Keratinocyte (primary cell): ENCODE results near the gene POU2F2. TPM values are rescaled to one million over a fixed set of nuclear protein-coding genes. Genes with fewer than 3 reads are reported as not detected.
A peak's percentile ranks its signal among the peaks of the same experiment; 100 is the strongest.

Source experiments
- DNase-seq: peaks from one replicate; pipeline ENCODE4 v3.0.0-alpha.2; 2011; ENCODE audit warnings: low read depth, missing footprints, low spot score
- FAIRE-seq: peaks from 2 replicates; lab custom pipeline; 2011; peaks lifted over from hg19 to GRCh38; lab: Jason Lieb, UNC
- H2AFZ ChIP-seq: 2 replicates; pipeline ENCODE4 v1.6.0; 2012; ENCODE audit warnings: low read length, control low read depth, inconsistent platforms; ENCODE audit not compliant: control insufficient read depth
- H3K27ac ChIP-seq: 2 replicates; pipeline ENCODE4 v1.5.1; 2011; ENCODE audit warnings: low read length; ENCODE audit not compliant: control insufficient read depth, insufficient read depth
- H3K27me3 ChIP-seq: 3 replicates; pipeline ENCODE4 v1.6.0; 2011; ENCODE audit warnings: low read length; ENCODE audit not compliant: control insufficient read depth, insufficient read depth; ENCODE audit errors: extremely low read depth
- H3K36me3 ChIP-seq, 2 experiments: 2 replicates in 1 of 2; 3 replicates in 1 of 2; pipeline ENCODE4 v1.5.1; 2011; ENCODE audit warnings: low read length in 2 of 2, mild to moderate bottlenecking in 1 of 2; ENCODE audit not compliant: control insufficient read depth in 2 of 2, insufficient read depth in 2 of 2; ENCODE audit errors: extremely low read depth in 1 of 2
- H3K4me1 ChIP-seq: 3 replicates; pipeline ENCODE4 v1.5.1; 2011; ENCODE audit warnings: low read length; ENCODE audit not compliant: control insufficient read depth, insufficient read depth; ENCODE audit errors: extremely low read depth
- H3K4me2 ChIP-seq: 3 replicates; pipeline ENCODE4 v1.6.0; 2011; ENCODE audit warnings: low read depth, low read length; ENCODE audit not compliant: control insufficient read depth, insufficient read depth; ENCODE audit errors: extremely low read depth
- H3K4me3 ChIP-seq, 3 experiments: fragments of 200-600 bp in 1 of 3; sonication (generic) in 1 of 3; 2 replicates in 2 of 3; 3 replicates in 1 of 3; pipeline ENCODE4 v1.5.1; 2011 to 2016; ENCODE audit warnings: low read length in 3 of 3, mild to moderate bottlenecking in 3 of 3, control low read depth in 2 of 3, inconsistent platforms in 1 of 3, low read depth in 1 of 3, mixed read lengths in 1 of 3, mixed run types in 1 of 3, moderate library complexity in 1 of 3; ENCODE audit not compliant: control insufficient read depth in 2 of 3, insufficient read depth in 2 of 3; ENCODE audit errors: extremely low read depth in 1 of 3
- H3K79me2 ChIP-seq: 2 replicates; pipeline ENCODE4 v1.6.0; 2012; ENCODE audit warnings: low read length; ENCODE audit not compliant: control insufficient read depth, insufficient read depth
- H3K9ac ChIP-seq: 3 replicates; pipeline ENCODE4 v1.6.0; 2011; ENCODE audit warnings: low read length; ENCODE audit not compliant: control insufficient read depth, insufficient read depth; ENCODE audit errors: extremely low read depth
- H3K9me1 ChIP-seq: 3 replicates; pipeline ENCODE4 v1.6.0; 2011; ENCODE audit warnings: low read length; ENCODE audit not compliant: control insufficient read depth, insufficient read depth; ENCODE audit errors: extremely low read depth
- H3K9me3 ChIP-seq: 2 replicates; pipeline ENCODE4 v1.5.1; 2012; ENCODE audit warnings: low read depth, low read length; ENCODE audit not compliant: control insufficient read depth
- H4K20me1 ChIP-seq: 3 replicates; pipeline ENCODE4 v1.6.0; 2011; ENCODE audit warnings: low read length; ENCODE audit not compliant: control insufficient read depth, insufficient read depth; ENCODE audit errors: extremely low read depth
- EZH2 ChIP-seq: IDR thresholded peaks from one replicate; pipeline ENCODE4 v1.6.1; 2012; ENCODE audit warnings: inconsistent platforms, mild to moderate bottlenecking, low read length, moderate library complexity
- dilution Hi-C: fragments of 300-500 bp; cut with MboI; formaldehyde crosslinking; loops from one replicate; pipeline ENCODE4 v1.7.0; 2020; ENCODE audit warnings: low sequenced_read_pairs; ENCODE audit not compliant: extremely low pct_ligation_motif_present
- polyA plus RNA-seq, 5 experiments: library from polyadenylated mRNA; depleted of rRNA in 3 of 5; stranded (reverse) in 3 of 5; stranded (forward) in 1 of 5; unstranded in 1 of 5; fragments of >200 nt; gene quantifications; 1 replicate in 1 of 5; 2 replicates in 3 of 5; 3 replicates in 1 of 5; pipeline versions ENCODE4 v1.2.1 to v1.2.3, GENCODE V29; 2011 to 2012; ENCODE audit warnings: missing spikeins in 2 of 5, low read depth in 1 of 5, low replicate concordance in 1 of 5
- TF ChIP-seq, protein P1 (sequence below), 3 experiments: IDR thresholded peaks in 1 of 3; conservative IDR thresholded peaks in 1 of 3; optimal IDR thresholded peaks in 1 of 3; 2 replicates in 2 of 3; 3 replicates in 1 of 3; pipeline versions ENCODE3 to v1.5.1; 2011; ENCODE audit warnings: low read length in 3 of 3, mild to moderate bottlenecking in 3 of 3, moderate library complexity in 2 of 3, control low read depth in 1 of 3, inconsistent platforms in 1 of 3; ENCODE audit not compliant: insufficient read depth in 2 of 3; ENCODE audit errors: extremely low read depth in 1 of 3

Gene POU2F2
- polyA plus RNA-seq, 1 donor (not counting 4 experiments of a cell fraction or from before 2014, with no cell fraction given): 7.0 TPM

DNA sequence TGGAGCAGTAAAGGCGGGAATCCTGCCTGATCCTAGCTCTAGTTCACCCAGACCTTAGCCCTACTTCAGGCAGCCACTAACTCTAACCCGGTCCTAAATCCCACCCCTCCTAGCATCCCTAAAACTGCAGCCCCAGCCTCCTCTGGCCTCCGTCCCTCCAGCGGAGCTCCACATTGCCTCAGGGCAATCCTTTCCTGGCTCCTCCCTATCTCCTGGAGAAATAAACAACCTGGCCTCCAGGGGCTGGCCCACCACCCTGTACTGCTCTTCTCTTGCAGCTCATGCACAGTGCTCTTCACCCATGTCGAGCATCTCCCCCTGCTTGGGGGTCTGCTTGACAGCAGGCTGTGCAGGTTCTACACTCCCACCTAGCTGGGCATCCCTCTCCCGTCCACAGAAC, 6.7 kb downstream of the POU2F2 start:
- TF ChIP-seq, protein P1, sequence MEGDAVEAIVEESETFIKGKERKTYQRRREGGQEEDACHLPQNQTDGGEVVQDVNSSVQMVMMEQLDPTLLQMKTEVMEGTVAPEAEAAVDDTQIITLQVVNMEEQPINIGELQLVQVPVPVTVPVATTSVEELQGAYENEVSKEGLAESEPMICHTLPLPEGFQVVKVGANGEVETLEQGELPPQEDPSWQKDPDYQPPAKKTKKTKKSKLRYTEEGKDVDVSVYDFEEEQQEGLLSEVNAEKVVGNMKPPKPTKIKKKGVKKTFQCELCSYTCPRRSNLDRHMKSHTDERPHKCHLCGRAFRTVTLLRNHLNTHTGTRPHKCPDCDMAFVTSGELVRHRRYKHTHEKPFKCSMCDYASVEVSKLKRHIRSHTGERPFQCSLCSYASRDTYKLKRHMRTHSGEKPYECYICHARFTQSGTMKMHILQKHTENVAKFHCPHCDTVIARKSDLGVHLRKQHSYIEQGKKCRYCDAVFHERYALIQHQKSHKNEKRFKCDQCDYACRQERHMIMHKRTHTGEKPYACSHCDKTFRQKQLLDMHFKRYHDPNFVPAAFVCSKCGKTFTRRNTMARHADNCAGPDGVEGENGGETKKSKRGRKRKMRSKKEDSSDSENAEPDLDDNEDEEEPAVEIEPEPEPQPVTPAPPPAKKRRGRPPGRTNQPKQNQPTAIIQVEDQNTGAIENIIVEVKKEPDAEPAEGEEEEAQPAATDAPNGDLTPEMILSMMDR (optimal IDR thresholded peaks at IDR 0.05 in 1 of 3, IDR thresholded peaks at IDR 0.05 in 1 of 3, conservative IDR thresholded peaks at IDR 0.05 in 1 of 3; ENCODE audit: extremely low read depth in 1 of 3, insufficient read depth in 2 of 3, low read length in 3 of 3): no peak
- TF ChIP-seq EZH2: no peak
- H3K4me3 ChIP-seq: no peak overlapping the region
- no peaks in the 10 kb centered on the region for H3K9me1 ChIP-seq
- no peak overlapping the region for H3K4me2 ChIP-seq
- H3K79me2 ChIP-seq: peaks cover 7% of the 10 kb centered on the region
- no peaks in the 10 kb centered on the region for H3K27me3 ChIP-seq
- DNase-seq (no peak), FAIRE-seq (peak; percentile 23)
- H3K9ac ChIP-seq: no peak overlapping the region
- no peaks in the 10 kb centered on the region for H3K36me3 ChIP-seq
- dilution Hi-C loops: no loop called here
- H3K4me1 ChIP-seq: peaks cover 43% of the 10 kb centered on the region
- no peaks in the 10 kb centered on the region for H4K20me1 ChIP-seq
- no peak overlapping the region for H3K27ac ChIP-seq
- H3K9me3 ChIP-seq: no peaks in the 10 kb centered on the region
- H2AFZ ChIP-seq: no peak overlapping the region

GRCh38 chr19:42124386-42124901, 7.8 kb downstream of the POU2F2 start:
- no peaks in the 10 kb centered on the region for H3K27me3 ChIP-seq
- no peak overlapping the region for H2AFZ ChIP-seq
- no peak overlapping the region for H3K9ac ChIP-seq
- TF ChIP-seq, protein P1 (optimal IDR thresholded peaks at IDR 0.05 in 1 of 3, IDR thresholded peaks at IDR 0.05 in 1 of 3, conservative IDR thresholded peaks at IDR 0.05 in 1 of 3; ENCODE audit: extremely low read depth in 1 of 3, insufficient read depth in 2 of 3, low read length in 3 of 3): no peak
- no peak for TF ChIP-seq EZH2
- dilution Hi-C loops: no loop called here
- no peak overlapping the region for H3K4me2 ChIP-seq
- H4K20me1 ChIP-seq: no peaks in the 10 kb centered on the region
- no peaks in the 10 kb centered on the region for H3K9me1 ChIP-seq
- H3K27ac ChIP-seq: no peak overlapping the region
- no peak overlapping the region for H3K4me3 ChIP-seq
- no peaks in the 10 kb centered on the region for H3K36me3 ChIP-seq
- peaks cover 33% of the 10 kb centered on the region for H3K4me1 ChIP-seq
- FAIRE-seq (no peak), DNase-seq (no peak)
- peaks cover 7% of the 10 kb centered on the region for H3K79me2 ChIP-seq
- no peaks in the 10 kb centered on the region for H3K9me3 ChIP-seq
